Stimulated activated CD4-positive, alpha-beta T cell treated with anti-CD3 and anti-CD28 coated beads, Interleukin-2, amount 100 ng/mL, for 48 hours (primary cell): ENCODE results near the gene SGMS1.

Experiments
- DNase-seq, 2 donors: peaks; one replicate each; pipeline ENCODE4 v3.0.0-alpha.2; 2020

Gene SGMS1

GRCh38 chr10:50531388-50532077 lies 92.2 kb downstream of the SGMS1 start:
- no peak for DNase-seq

- no peak for DNase-seq
Observed at GRCh38 chr10:50529660-50530059, 94.1 kb downstream of the SGMS1 start.

GRCh38 chr10:50528206-50528605 lies 95.5 kb downstream of the SGMS1 start:
- no peak for DNase-seq

GRCh38 chr10:50527442-50528043 lies 96.2 kb downstream of the SGMS1 start:
- no peak for DNase-seq

GRCh38 chr10:50526185-50526584 lies 97.6 kb downstream of the SGMS1 start:
- DNase-seq, result no peak

GRCh38 chr10:50523357-50523756 lies 100.4 kb downstream of the SGMS1 start:
- DNase-seq, result no peak

GRCh38 chr10:50522908-50523307 lies 100.8 kb downstream of the SGMS1 start:
- DNase-seq, result no peak

GRCh38 chr10:50520115-50520514 lies 103.6 kb downstream of the SGMS1 start:
- no peak for DNase-seq

GRCh38 chr10:50517626-50518025 lies 106.1 kb downstream of the SGMS1 start:
- DNase-seq, result no peak

GRCh38 chr10:50516171-50516570 lies 107.6 kb downstream of the SGMS1 start:
- DNase-seq, result no peak

- no peak for DNase-seq
Observed at GRCh38 chr10:50515420-50515819, 108.3 kb downstream of the SGMS1 start.

GRCh38 chr10:50514995-50515394 lies 108.8 kb downstream of the SGMS1 start:
- no peak for DNase-seq

- no peak for DNase-seq
Observed at GRCh38 chr10:50513956-50514355, 109.8 kb downstream of the SGMS1 start.

- no peak for DNase-seq
Observed at GRCh38 chr10:50512743-50513416, 110.9 kb downstream of the SGMS1 start.

- DNase-seq, result no peak
Observed at GRCh38 chr10:50512214-50512595, 111.6 kb downstream of the SGMS1 start.

GRCh38 chr10:50511492-50512213 lies 112.1 kb downstream of the SGMS1 start:
- DNase-seq, result no peak

GRCh38 chr10:50510517-50511473 lies 113.0 kb downstream of the SGMS1 start:
- DNase-seq, result no peak

- DNase-seq, result no peak
Observed at GRCh38 chr10:50508315-50509051, 115.3 kb downstream of the SGMS1 start.

- no peak for DNase-seq
Observed at GRCh38 chr10:50506861-50507573, 116.7 kb downstream of the SGMS1 start.

- DNase-seq, result no peak
Observed at GRCh38 chr10:50504389-50504788, 119.4 kb downstream of the SGMS1 start.
